A549 (cell line): Measurements from ENCODE around the gene HOXA4.

Experiments
- CEBPB ChIP-seq, 2 experiments: fragments of >200 bp in 1 of 2; sonication (Bioruptor Twin) in 1 of 2; formaldehyde crosslinking in 1 of 2; IDR thresholded peaks; 2 replicates each; pipeline ENCODE4 v1.6.1; 2012 to 2016
- CTCF ChIP-seq: fragments of >200 bp; sonication (Bioruptor Twin); formaldehyde crosslinking; IDR thresholded peaks from 3 replicates; pipeline ENCODE4 v1.5.1; 2016
- EHF ChIP-seq: fragments of 250-450 bp; sonication (Bioruptor Pico); IDR thresholded peaks from 2 replicates; pipeline ENCODE4 v1.5.0; 2020; ENCODE audit warnings: mild to moderate bottlenecking
- ELK1 ChIP-seq: fragments of 150-350 bp; IDR thresholded peaks from 2 replicates; pipeline ENCODE4 v1.6.1; 2014; ENCODE audit warnings: low read depth, mild to moderate bottlenecking, low read length
- HEYL ChIP-seq: fragments of 250-450 bp; sonication (Bioruptor Pico); IDR thresholded peaks from 2 replicates; pipeline ENCODE4 v1.8.0; 2021; ENCODE audit warnings: mild to moderate bottlenecking, moderate library complexity
- MAFK ChIP-seq: fragments of 450-650 bp; IDR thresholded peaks from 2 replicates; pipeline ENCODE4 v1.6.1; 2014; ENCODE audit not compliant: partially characterized antibody
- POLR2A ChIP-seq: IDR thresholded peaks from 2 replicates; pipeline ENCODE4 v1.6.1; 2012; ENCODE audit warnings: mild to moderate bottlenecking, low read length

- TF ChIP-seq CTCF, result no peak
- TF ChIP-seq POLR2A, result no peak
- no peak for TF ChIP-seq EHF (CRISPR knock-in tag)
- no peak for TF ChIP-seq ELK1
- no peak for TF ChIP-seq HEYL
- TF ChIP-seq MAFK, result no peak
- TF ChIP-seq CEBPB (IDR thresholded peaks at IDR 0.05), result no peak
Observed at GRCh38 chr7:27097686-27098577, 32.6 kb downstream of the HOXA4 start.
